ENCODE results near the gene TWNK. TPM values are rescaled to one million over a fixed set of nuclear protein-coding genes. Genes with fewer than 3 reads are reported as not detected.
A peak's percentile ranks its signal among the peaks of the same experiment; 100 is the strongest.

Gene TWNK
- total and polyA plus RNA-seq, 10 of the 15 experiments (the other 5 are each of a cell fraction or from before 2014, with no cell fraction given), result 13.6 to 32.8 (median 18.0) TPM

- POLR2A ChIA-PET, result interaction anchor here (0.8 to 2.8 kb wide), 6 partner anchors 13 to 75 kb away, joined by 3 to 23 read pairs (median 3); partner anchors contain the start of genes LZTS2, SEMA4G and SLF2
- no peak overlapping the region for H3K4me2 ChIP-seq (ENCODE audit: control insufficient read depth, insufficient read depth)
- H3K36me3 ChIP-seq (ENCODE audit: control insufficient read depth in 2 of 2, insufficient read depth in 2 of 2, low read length in 1 of 2), result peaks cover 2 to 6% of the 10 kb centered on the region in 2 experiments; a peak in 2 of 4 replicates
- peaks cover 16% of the 10 kb centered on the region for H3K4me1 ChIP-seq (ENCODE audit: control insufficient read depth, insufficient read depth, low read length)
- BruUV-seq (replicated peaks), result no TSS peak
- peaks cover 34% of the 10 kb centered on the region for H3K79me2 ChIP-seq (ENCODE audit: control insufficient read depth, insufficient read depth, low read length)
- no peaks in the 10 kb centered on the region for H3K9me3 ChIP-seq (replicated peaks; ENCODE audit: control insufficient read depth, insufficient read depth, low read length)
- H3K4me3 ChIP-seq, result no peak overlapping the region
- intact Hi-C loops (cut with micrococcal nuclease; ENCODE audit: unreplicated experiment) (no loop called here), in situ Hi-C loops (cut with MboI) (no loop called here)
- no peaks in the 10 kb centered on the region for H3K27me3 ChIP-seq (replicated peaks in 1 of 2; ENCODE audit: control insufficient read depth in 2 of 2, insufficient read depth in 2 of 2, low read length in 1 of 2)
- RAD21 ChIA-PET (ENCODE audit: unreplicated experiment), result interaction anchor here (2.1 kb wide), 1 partner anchor 13 kb away, joined by 11 read pairs; no protein-coding TSS in a partner anchor
- no peak for DNase-seq (ENCODE audit: low read depth, low spot score)
- H2AFZ ChIP-seq (ENCODE audit: control insufficient read depth, low read depth, low read length), result no peak overlapping the region
- ATAC-seq, result peak; percentile 57
- WGBS (ENCODE audit: insufficient coverage, insufficient replicate concordance, low lambda C conversion rate, missing lambda C conversion rate), result 41% methylated on average over 5 of the region's 5 CpGs
- no peak overlapping the region for H3K27ac ChIP-seq (ENCODE audit: control insufficient read depth, insufficient read depth)
- SMC1A ChIA-PET (ENCODE audit: uncharacterized antibody, unreplicated experiment), result interaction anchor here (0.6 to 1.2 kb wide), 2 partner anchors 13 to 76 kb away, joined by 3 to 5 read pairs; no protein-coding TSS in a partner anchor
- no peak for FAIRE-seq
- H3K9ac ChIP-seq (ENCODE audit: control insufficient read depth, insufficient read depth, low read length), result no peak overlapping the region
- CTCF ChIA-PET, result interaction anchor here (0.9 to 5.5 kb wide), 5 partner anchors 10 to 449 kb away, joined by 3 to 42 read pairs (median 4); partner anchors contain the start of gene HIF1AN
- H4K20me1 ChIP-seq (ENCODE audit: control insufficient read depth, insufficient read depth), result no peaks in the 10 kb centered on the region
- TF ChIP-seq SREBF1 (IDR thresholded peaks at IDR 0.05; ENCODE audit: low read length), result no peak
- no peak for TF ChIP-seq SPI1 (IDR thresholded peaks at IDR 0.05; ENCODE audit: borderline replicate concordance, insufficient read depth, low read depth, low read length)
- TF ChIP-seq NFXL1 (IDR thresholded peaks at IDR 0.05; ENCODE audit: borderline replicate concordance), result no peak
- TF ChIP-seq, protein P1, sequence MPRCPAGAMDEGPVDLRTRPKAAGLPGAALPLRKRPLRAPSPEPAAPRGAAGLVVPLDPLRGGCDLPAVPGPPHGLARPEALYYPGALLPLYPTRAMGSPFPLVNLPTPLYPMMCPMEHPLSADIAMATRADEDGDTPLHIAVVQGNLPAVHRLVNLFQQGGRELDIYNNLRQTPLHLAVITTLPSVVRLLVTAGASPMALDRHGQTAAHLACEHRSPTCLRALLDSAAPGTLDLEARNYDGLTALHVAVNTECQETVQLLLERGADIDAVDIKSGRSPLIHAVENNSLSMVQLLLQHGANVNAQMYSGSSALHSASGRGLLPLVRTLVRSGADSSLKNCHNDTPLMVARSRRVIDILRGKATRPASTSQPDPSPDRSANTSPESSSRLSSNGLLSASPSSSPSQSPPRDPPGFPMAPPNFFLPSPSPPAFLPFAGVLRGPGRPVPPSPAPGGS (IDR thresholded peaks at IDR 0.05; ENCODE audit: borderline replicate concordance, insufficient read depth, low read depth, low read length, poor library complexity, severe bottlenecking), result no peak
- TF ChIP-seq RAD21 (IDR thresholded peaks at IDR 0.05; ENCODE audit: insufficient read depth, low read depth, low read length), result no peak
- no peak for TF ChIP-seq EGR1 (IDR thresholded peaks at IDR 0.05; ENCODE audit: borderline replicate concordance in 1 of 2, low read depth in 2 of 2, low read length in 2 of 2)
- TF ChIP-seq CHD4 (IDR thresholded peaks at IDR 0.05), result no peak
- no peak for TF ChIP-seq GATAD2B (conservative IDR thresholded peaks at IDR 0.05; ENCODE audit: low read depth)
- TF ChIP-seq STAT1 (conservative IDR thresholded peaks at IDR 0.05), result no peak
- 0 out of 2 replicates have a peak, but pooled peaks have one; percentile 27 for TF ChIP-seq POLR2AphosphoS2 (IDR thresholded peaks at IDR 0.05; ENCODE audit: low read depth, low read length)
- TF ChIP-seq TCF3 (IDR thresholded peaks at IDR 0.05; ENCODE audit: borderline replicate concordance, insufficient read depth, low read depth, low read length), result no peak
- TF ChIP-seq IRF4 (IDR thresholded peaks at IDR 0.05; ENCODE audit: low read depth, low read length), result no peak
- TF ChIP-seq HCFC1 (IDR thresholded peaks at IDR 0.05; ENCODE audit: low read length), result no peak
- TF ChIP-seq POLR2A (IDR thresholded peaks at IDR 0.05; ENCODE audit: low read depth, low read length), result no peak
- no peak for TF ChIP-seq ZZZ3 (IDR thresholded peaks at IDR 0.05; ENCODE audit: control insufficient read depth, insufficient read length, low read depth)
- TF ChIP-seq, protein P2, sequence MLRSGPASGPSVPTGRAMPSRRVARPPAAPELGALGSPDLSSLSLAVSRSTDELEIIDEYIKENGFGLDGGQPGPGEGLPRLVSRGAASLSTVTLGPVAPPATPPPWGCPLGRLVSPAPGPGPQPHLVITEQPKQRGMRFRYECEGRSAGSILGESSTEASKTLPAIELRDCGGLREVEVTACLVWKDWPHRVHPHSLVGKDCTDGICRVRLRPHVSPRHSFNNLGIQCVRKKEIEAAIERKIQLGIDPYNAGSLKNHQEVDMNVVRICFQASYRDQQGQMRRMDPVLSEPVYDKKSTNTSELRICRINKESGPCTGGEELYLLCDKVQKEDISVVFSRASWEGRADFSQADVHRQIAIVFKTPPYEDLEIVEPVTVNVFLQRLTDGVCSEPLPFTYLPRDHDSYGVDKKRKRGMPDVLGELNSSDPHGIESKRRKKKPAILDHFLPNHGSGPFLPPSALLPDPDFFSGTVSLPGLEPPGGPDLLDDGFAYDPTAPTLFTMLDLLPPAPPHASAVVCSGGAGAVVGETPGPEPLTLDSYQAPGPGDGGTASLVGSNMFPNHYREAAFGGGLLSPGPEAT (IDR thresholded peaks at IDR 0.05; ENCODE audit: low read depth), result peak; percentile 55; the same call in 1 of the 2 replicates
- TF ChIP-seq JUND (IDR thresholded peaks at IDR 0.05; ENCODE audit: low read depth, low read length), result no peak
- no peak for TF ChIP-seq CBX3 (IDR thresholded peaks at IDR 0.05; ENCODE audit: borderline replicate concordance, low read depth)
- TF ChIP-seq BHLHE40 (IDR thresholded peaks at IDR 0.05; ENCODE audit: borderline replicate concordance in 1 of 2, low read depth in 2 of 2, low read length in 1 of 2), result peak; percentile 71 to 80
- no peak for TF ChIP-seq CHD1 (IDR thresholded peaks at IDR 0.05; ENCODE audit: low read depth, low read length)
Measured at GRCh38 chr10:100985336-100985735, 2.0 kb upstream of the TWNK start.
